Transverse colon (tissue), 4 donors: Measurements from ENCODE around the gene GGTLC3. TPM values are rescaled to one million over a fixed set of nuclear protein-coding genes. Genes with fewer than 3 reads are reported as not detected.
A peak's percentile ranks its signal among the peaks of the same experiment; 100 is the strongest.
"Not testable (repeated sequence)": the region's sequence is repeated elsewhere in the genome, so short reads cannot be mapped to it uniquely, and the experiment has no call there.

Experiments
- DNase-seq: peaks from one replicate; pipeline ENCODE4 v3.0.0-alpha.2; 2019
- H3K27ac ChIP-seq, 4 donors: fragments of 200-600 bp; sonication (generic); 2 replicates each; pipeline ENCODE4 v1.5.1; 2016 to 2018; ENCODE audit warnings: inconsistent platforms in 4 of 4
- H3K27me3 ChIP-seq: fragments of 200-600 bp; sonication (generic); 2 replicates; pipeline ENCODE4 v1.5.1; 2017; ENCODE audit warnings: inconsistent platforms
- H3K36me3 ChIP-seq, 4 donors: fragments of 200-600 bp; sonication (generic); 2 replicates each; pipeline ENCODE4 v1.5.1; 2017 to 2019; ENCODE audit warnings: inconsistent platforms in 4 of 4
- H3K4me1 ChIP-seq, 4 donors: fragments of 200-600 bp; sonication (generic); 2 replicates each; pipeline ENCODE4 v1.5.1; 2017 to 2020; ENCODE audit warnings: inconsistent platforms in 4 of 4
- H3K4me3 ChIP-seq, 4 donors: fragments of 200-600 bp; sonication (generic); 1 replicate in 1 of 4; 2 replicates in 3 of 4; pipeline versions ENCODE4 v1.5.1 to v1.6.1; 2017 to 2019; ENCODE audit warnings: inconsistent platforms in 4 of 4
- H3K9me3 ChIP-seq, 2 donors: fragments of 200-600 bp; sonication (generic); 2 replicates each; pipeline ENCODE4 v1.5.1; 2017 to 2019; ENCODE audit warnings: inconsistent platforms in 2 of 2
- WGBS, 2 donors: methylation state at CpG; one replicate each; pipeline ENCODE4 v1.1.5; 2018; ENCODE audit warnings: low coverage in 1 of 2; 5-methylcytosine and 5-hydroxymethylcytosine counted together
- in situ Hi-C, 4 donors: fragments of 200-750 bp; cut with MboI; loops; one replicate each; pipeline versions ENCODE4 v1.15.0 to v1.15.1; 2017; ENCODE audit warnings: low sequenced_read_pairs in 3 of 4, low pct_ligation_motif_present in 1 of 4, low pct_unique_long_range_greater_than_20kb in 1 of 4
- intact Hi-C: fragments of 100-400 bp; cut with DNase I; formaldehyde crosslinking; loops from one replicate; pipeline ENCODE4 v1.15.1; 2023; ENCODE audit warnings: low total_unique reads
- total RNA-seq, 4 donors: library from RNA; depleted of rRNA; stranded (reverse); fragments of >200 nt; gene quantifications; one replicate each; pipeline ENCODE4 v1.1.0, GENCODE V29; 2016

Gene GGTLC3
- total RNA-seq, 4 donors from 2014 or later, result not detected

DNA sequence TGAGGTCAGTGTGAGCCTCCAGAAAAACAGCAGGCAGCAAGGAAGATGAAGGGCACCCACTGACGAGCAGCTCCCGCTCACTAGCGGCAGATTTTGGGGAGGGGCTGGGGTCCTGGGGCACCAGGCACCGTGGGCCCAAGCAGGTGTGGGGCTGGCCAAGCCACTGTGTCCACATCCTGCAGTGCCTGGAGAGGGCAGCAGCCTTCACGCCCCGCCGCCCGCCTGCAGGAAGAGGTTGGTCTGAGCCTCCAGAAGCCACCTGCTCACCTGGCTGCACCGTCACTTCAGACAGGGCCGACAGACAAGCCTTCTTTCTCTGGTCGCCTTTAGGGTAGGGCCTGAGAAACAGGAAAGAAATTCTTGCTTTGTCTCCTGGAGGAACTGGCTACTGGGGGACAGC lies 25.4 kb upstream of the GGTLC3 start:
- in situ Hi-C loops, H3K9me3 ChIP-seq, intact Hi-C loops, H3K27ac ChIP-seq, DNase-seq, H3K27me3 ChIP-seq, H3K4me3 ChIP-seq, H3K4me1 ChIP-seq, H3K36me3 ChIP-seq: not testable (repeated sequence)
- WGBS, 2 donors, result no CpG with 5 or more reads among the region's 11 CpGs

- H3K36me3 ChIP-seq, DNase-seq, intact Hi-C loops, H3K4me1 ChIP-seq, H3K9me3 ChIP-seq, H3K27me3 ChIP-seq, in situ Hi-C loops, H3K27ac ChIP-seq, H3K4me3 ChIP-seq: not testable (repeated sequence)
- no CpG with 5 or more reads among the region's 6 CpGs for WGBS, 2 donors
These were observed 22.0 kb upstream of the GGTLC3 start for GRCh38 chr22:18539994-18540393.

- H3K27ac ChIP-seq, intact Hi-C loops, H3K4me3 ChIP-seq, H3K4me1 ChIP-seq, in situ Hi-C loops, H3K9me3 ChIP-seq, H3K36me3 ChIP-seq, H3K27me3 ChIP-seq, DNase-seq: not testable (repeated sequence)
- WGBS, 2 donors, result no CpG with 5 or more reads among the region's 12 CpGs
These were observed 16.4 kb upstream of the GGTLC3 start for GRCh38 chr22:18534315-18534714.

DNA sequence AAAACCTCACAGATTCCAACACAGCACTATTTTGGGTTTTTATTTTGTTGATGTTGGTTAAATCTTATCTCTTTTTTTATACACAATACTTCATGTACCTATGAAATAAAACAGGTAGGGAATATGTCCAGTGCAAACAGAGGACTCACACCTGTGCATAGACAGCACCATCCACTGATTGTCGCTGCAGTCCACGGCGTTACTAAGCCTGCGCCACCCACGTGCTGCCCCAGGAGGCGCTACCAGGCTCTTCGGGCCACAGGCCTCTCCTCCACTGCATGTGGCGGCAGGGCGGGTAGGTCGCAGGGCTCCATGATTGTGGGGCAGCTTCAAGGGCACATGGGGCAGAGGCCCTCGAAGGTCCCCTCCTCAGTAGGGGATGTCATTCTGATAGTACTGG lies 15.7 kb upstream of the GGTLC3 start:
- H3K4me3 ChIP-seq, H3K9me3 ChIP-seq, H3K4me1 ChIP-seq, H3K27ac ChIP-seq, in situ Hi-C loops, intact Hi-C loops, H3K36me3 ChIP-seq, DNase-seq, H3K27me3 ChIP-seq: not testable (repeated sequence)
- no CpG with 5 or more reads among the region's 11 CpGs for WGBS, 2 donors

GRCh38 chr22:18529416-18530145 lies 11.6 kb upstream of the GGTLC3 start:
- intact Hi-C loops, H3K36me3 ChIP-seq, in situ Hi-C loops, H3K4me3 ChIP-seq, DNase-seq, H3K4me1 ChIP-seq, H3K27ac ChIP-seq, H3K9me3 ChIP-seq, H3K27me3 ChIP-seq: not testable (repeated sequence)
- no CpG with 5 or more reads among the region's 57 CpGs for WGBS, 2 donors

GRCh38 chr22:18528597-18529415 lies 10.8 kb upstream of the GGTLC3 start:
- H3K27me3 ChIP-seq, result not testable (repeated sequence)
- peak overlapping the region in 1 of 4 donors; percentile 12 for H3K4me3 ChIP-seq

GRCh38 chr22:18527752-18528596 lies 10.0 kb upstream of the GGTLC3 start, which contains the start of gene TMEM191B:
Gene TMEM191B, plus strand, starts transcription at chr22:18527802. Its CDS starts 179 bp downstream, at chr22:18527981.
- in situ Hi-C loops, DNase-seq, H3K27me3 ChIP-seq, H3K4me1 ChIP-seq, H3K36me3 ChIP-seq, intact Hi-C loops, H3K9me3 ChIP-seq: not testable (repeated sequence)
- whole genome bisulfite sequencing, 2 donors, result no CpG with 5 or more reads among the region's 65 CpGs
- Histone ChIP-seq H3K4me3 (peak within 1 kb of the TSS in 1 of 4 donors; percentile 19), H3K27ac (peak within 1 kb of the TSS in 1 of 4 donors; percentile 36)

More at GRCh38 chr22:18528597-18529415, 10.8 kb upstream of the GGTLC3 start:
- in situ Hi-C loops, H3K9me3 ChIP-seq, H3K36me3 ChIP-seq, intact Hi-C loops, H3K4me1 ChIP-seq: not testable (repeated sequence)
- peak overlapping the region in 1 of 4 donors; percentile 36 for H3K27ac ChIP-seq
- WGBS, 2 donors, result no CpG with 5 or more reads among the region's 66 CpGs
- peak; percentile 82 for DNase-seq

GRCh38 chr22:18523328-18523727 lies 5.4 kb upstream of the GGTLC3 start:
- H3K36me3 ChIP-seq, H3K27me3 ChIP-seq, intact Hi-C loops, H3K4me3 ChIP-seq, H3K27ac ChIP-seq, in situ Hi-C loops, H3K4me1 ChIP-seq, DNase-seq, H3K9me3 ChIP-seq: not testable (repeated sequence)
- no CpG with 5 or more reads among the region's 4 CpGs for WGBS, 2 donors

GRCh38 chr22:18522762-18523161 lies 4.8 kb upstream of the GGTLC3 start:
- no CpG with 5 or more reads among the region's 6 CpGs for WGBS, 2 donors
- H3K27me3 ChIP-seq, H3K4me1 ChIP-seq, in situ Hi-C loops, DNase-seq, H3K9me3 ChIP-seq, intact Hi-C loops, H3K27ac ChIP-seq, H3K4me3 ChIP-seq, H3K36me3 ChIP-seq: not testable (repeated sequence)

DNA sequence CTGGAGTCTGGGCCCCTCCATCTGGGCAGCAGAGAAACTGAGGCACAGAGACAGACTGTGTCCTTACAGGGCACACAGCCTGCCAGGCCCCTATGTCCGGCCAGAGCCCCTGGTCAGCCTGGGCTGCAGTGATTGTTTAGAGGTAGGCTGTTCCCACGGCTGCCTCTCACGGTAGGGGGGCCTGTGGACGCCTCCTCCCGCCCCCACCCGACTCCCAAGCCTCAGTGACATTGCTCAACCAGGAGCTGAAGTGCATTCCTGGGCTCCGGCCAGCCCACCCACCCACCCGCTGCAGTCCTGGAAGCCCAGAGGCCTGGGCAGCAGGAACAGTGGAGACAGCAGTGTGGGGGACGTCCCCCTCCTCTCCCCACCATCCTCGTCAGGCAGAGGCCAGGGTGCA lies 4.5 kb downstream of the GGTLC3 start:
- H3K27me3 ChIP-seq, H3K36me3 ChIP-seq, in situ Hi-C loops, H3K4me1 ChIP-seq, intact Hi-C loops, H3K9me3 ChIP-seq, DNase-seq, H3K27ac ChIP-seq, H3K4me3 ChIP-seq: not testable (repeated sequence)
- no CpG with 5 or more reads among the region's 10 CpGs for WGBS, 2 donors
